ENCODE results near the gene GJB5.

The GJB5 gene

GRCh38 chr1:34746101-34746500 is 8.7 kb upstream of the GJB5 start:
- no peak for DNase-seq (ENCODE audit: extremely low read depth, low read depth)
- no peak for TF ChIP-seq CTCF (IDR thresholded peaks at IDR 0.05; ENCODE audit: low read depth, low read length)

- DNase-seq (ENCODE audit: extremely low read depth, low read depth) = no peak
- TF ChIP-seq CTCF (IDR thresholded peaks at IDR 0.05; ENCODE audit: low read depth, low read length) = no peak
Observed at GRCh38 chr1:34746785-34747637, 7.8 kb upstream of the GJB5 start.

- TF ChIP-seq CTCF (IDR thresholded peaks at IDR 0.05; ENCODE audit: low read depth, low read length) = no peak
- no peak for DNase-seq (ENCODE audit: extremely low read depth, low read depth)
Observed at GRCh38 chr1:34747638-34747941, 7.3 kb upstream of the GJB5 start.

GRCh38 chr1:34749992-34750391 is 4.9 kb upstream of the GJB5 start:
- TF ChIP-seq CTCF (IDR thresholded peaks at IDR 0.05; ENCODE audit: low read depth, low read length) = no peak
- no peak for DNase-seq (ENCODE audit: extremely low read depth, low read depth)

DNA sequence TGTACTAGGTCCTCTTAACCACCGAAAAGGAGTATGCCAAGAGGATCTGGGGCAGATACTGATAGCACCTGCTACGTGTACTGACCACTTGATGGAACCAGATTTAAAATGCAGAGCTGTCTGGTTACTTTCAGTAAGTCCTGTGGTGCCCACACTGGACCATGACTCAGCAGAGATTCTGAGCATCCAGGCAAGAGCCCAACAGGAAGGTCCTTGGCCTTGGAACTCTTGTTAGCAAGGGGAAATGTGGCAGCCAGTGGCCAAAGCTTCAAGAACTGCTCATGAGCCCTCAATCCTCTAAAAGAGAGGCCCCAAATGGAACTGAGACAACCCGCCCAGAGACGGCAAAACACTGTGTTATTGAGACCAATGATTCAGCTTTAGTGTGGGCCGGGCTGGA is 4.2 kb upstream of the GJB5 start:
- DNase-seq (ENCODE audit: extremely low read depth, low read depth) = no peak
- TF ChIP-seq CTCF (IDR thresholded peaks at IDR 0.05; ENCODE audit: low read depth, low read length) = no peak

DNA sequence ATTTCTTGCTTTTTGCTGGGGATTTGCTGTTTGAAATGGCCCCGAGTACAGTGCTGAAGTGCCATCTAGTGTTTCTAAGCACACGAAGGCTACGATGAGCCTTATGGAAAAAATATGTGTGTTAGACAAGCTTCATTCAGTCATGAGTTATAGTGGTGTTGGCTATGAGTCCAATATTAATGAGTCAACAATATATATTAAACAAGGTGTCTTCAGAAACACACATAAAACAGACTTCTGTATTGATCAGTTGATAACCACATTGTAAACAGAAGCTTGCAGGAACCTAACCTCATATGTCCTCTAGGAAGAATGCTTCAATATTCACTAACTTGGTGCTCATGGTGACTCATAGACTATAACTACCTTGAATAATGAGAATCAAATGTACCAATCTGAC is 1.7 kb upstream of the GJB5 start:
- TF ChIP-seq CTCF (IDR thresholded peaks at IDR 0.05; ENCODE audit: low read depth, low read length) = no peak
- DNase-seq (ENCODE audit: extremely low read depth, low read depth) = no peak

GRCh38 chr1:34755961-34756360 is 1.1 kb downstream of the GJB5 start:
- no peak for DNase-seq (ENCODE audit: extremely low read depth, low read depth)
- no peak for TF ChIP-seq CTCF (IDR thresholded peaks at IDR 0.05; ENCODE audit: low read depth, low read length)
